Measurements from ENCODE around the gene NUDT14.

The NUDT14 gene

DNA sequence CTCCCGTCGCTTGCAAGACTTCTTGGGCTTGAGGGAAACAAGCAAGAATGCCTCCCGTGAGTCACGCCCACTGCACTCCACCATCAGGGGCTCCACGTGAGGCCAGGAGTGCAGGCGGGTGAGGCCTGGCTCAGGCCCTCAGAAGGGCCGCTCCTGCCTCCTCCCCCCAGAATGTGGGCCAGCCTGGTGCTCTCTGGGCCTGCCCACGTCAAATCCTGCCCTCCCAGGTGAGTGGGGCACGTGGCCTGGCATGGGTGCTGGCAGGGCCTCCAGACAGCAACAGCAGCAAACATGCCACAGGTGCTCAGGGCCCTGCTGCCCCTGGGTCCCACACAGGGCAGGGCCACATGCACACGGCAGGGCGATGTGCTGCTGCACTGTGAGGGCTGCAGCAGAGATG lies 36.7 kb upstream of the NUDT14 start:
- no peak overlapping the region for H3K9ac ChIP-seq (ENCODE audit: insufficient read length, low read depth)
- H3K4me3 ChIP-seq (ENCODE audit: insufficient read length, low read depth), result no peak overlapping the region
- TF ChIP-seq SUZ12 (IDR thresholded peaks at IDR 0.05; ENCODE audit: extremely low read depth, insufficient read depth, insufficient read length), result no peak
- no peak for TF ChIP-seq YY1 (IDR thresholded peaks at IDR 0.05; ENCODE audit: insufficient read depth, insufficient read length)
- TF ChIP-seq ZNF274 (IDR thresholded peaks at IDR 0.05; ENCODE audit: low read depth, low read length), result no peak
- H3K4me1 ChIP-seq (ENCODE audit: insufficient read depth, insufficient read length), result peaks cover 2% of the 10 kb centered on the region
- no peaks in the 10 kb centered on the region for H3K9me3 ChIP-seq (ENCODE audit: insufficient read depth, low read length)
- no peaks in the 10 kb centered on the region for H3K27me3 ChIP-seq (ENCODE audit: insufficient read depth, insufficient read length)
- H3K36me3 ChIP-seq (ENCODE audit: insufficient read depth, insufficient read length, low read length), result peaks cover 49% of the 10 kb centered on the region
- no peak for DNase-seq (ENCODE audit: low read depth, low spot score)

DNA sequence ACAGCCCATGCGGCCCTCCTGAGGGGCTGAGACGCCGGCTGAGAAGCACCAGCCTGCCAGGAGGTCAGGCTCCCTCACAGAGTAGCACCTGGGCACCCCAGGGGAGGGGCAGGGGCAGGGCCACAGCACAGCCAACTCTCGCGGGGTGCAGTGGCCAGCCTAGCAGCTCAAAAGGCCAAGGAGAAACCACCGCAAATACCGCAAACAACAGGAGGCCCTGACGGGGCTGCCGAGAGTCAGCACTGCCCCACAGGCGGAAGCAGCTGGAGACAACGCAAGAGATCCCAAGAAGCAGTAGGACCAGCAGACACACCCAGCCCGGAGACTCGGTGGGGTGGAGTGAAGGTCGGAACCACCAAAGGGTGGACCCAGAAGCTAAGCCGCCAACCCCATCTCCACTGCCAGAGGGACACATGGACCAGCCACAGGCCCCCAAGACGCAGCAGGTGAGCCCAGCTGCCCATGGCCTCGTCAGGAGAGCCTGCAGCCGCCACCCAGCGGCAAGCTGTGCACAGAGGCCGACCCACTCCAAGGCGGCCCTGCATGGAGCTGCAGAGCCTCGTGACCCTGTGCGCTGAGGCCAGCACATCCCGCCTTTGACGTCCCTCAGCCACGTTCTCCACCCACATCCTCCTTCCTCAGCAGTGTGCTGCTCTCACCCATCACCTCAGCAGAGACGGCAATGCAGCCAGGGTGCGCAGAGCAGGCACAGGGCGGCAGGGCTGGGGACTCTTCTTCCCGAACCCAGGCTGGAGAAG lies 35.6 kb upstream of the NUDT14 start:
- no peaks in the 10 kb centered on the region for H3K9me3 ChIP-seq (ENCODE audit: insufficient read depth, low read length)
- TF ChIP-seq YY1 (IDR thresholded peaks at IDR 0.05; ENCODE audit: insufficient read depth, insufficient read length), result no peak
- TF ChIP-seq ZNF274 (IDR thresholded peaks at IDR 0.05; ENCODE audit: low read depth, low read length), result no peak
- TF ChIP-seq SUZ12 (IDR thresholded peaks at IDR 0.05; ENCODE audit: extremely low read depth, insufficient read depth, insufficient read length), result no peak
- peaks cover 2% of the 10 kb centered on the region for H3K4me1 ChIP-seq (ENCODE audit: insufficient read depth, insufficient read length)
- no peak overlapping the region for H3K4me3 ChIP-seq (ENCODE audit: insufficient read length, low read depth)
- DNase-seq (ENCODE audit: low read depth, low spot score), result no peak
- peaks cover 56% of the 10 kb centered on the region for H3K36me3 ChIP-seq (ENCODE audit: insufficient read depth, insufficient read length, low read length)
- no peak overlapping the region for H3K9ac ChIP-seq (ENCODE audit: insufficient read length, low read depth)
- H3K27me3 ChIP-seq (ENCODE audit: insufficient read depth, insufficient read length), result no peaks in the 10 kb centered on the region

GRCh38 chr14:105215602-105216001 lies 34.5 kb upstream of the NUDT14 start:
- no peak for DNase-seq (ENCODE audit: low read depth, low spot score)
- H3K9ac ChIP-seq (ENCODE audit: insufficient read length, low read depth), result no peak overlapping the region
- H3K27me3 ChIP-seq (ENCODE audit: insufficient read depth, insufficient read length), result no peaks in the 10 kb centered on the region
- peaks cover 45% of the 10 kb centered on the region for H3K36me3 ChIP-seq (ENCODE audit: insufficient read depth, insufficient read length, low read length)
- no peaks in the 10 kb centered on the region for H3K9me3 ChIP-seq (ENCODE audit: insufficient read depth, low read length)
- H3K4me3 ChIP-seq (ENCODE audit: insufficient read length, low read depth), result no peak overlapping the region
- peaks cover 2% of the 10 kb centered on the region for H3K4me1 ChIP-seq (ENCODE audit: insufficient read depth, insufficient read length)
- no peak for TF ChIP-seq SUZ12 (IDR thresholded peaks at IDR 0.05; ENCODE audit: extremely low read depth, insufficient read depth, insufficient read length)
- no peak for TF ChIP-seq YY1 (IDR thresholded peaks at IDR 0.05; ENCODE audit: insufficient read depth, insufficient read length)
- TF ChIP-seq ZNF274 (IDR thresholded peaks at IDR 0.05; ENCODE audit: low read depth, low read length), result no peak

- peaks cover 2% of the 10 kb centered on the region for H3K4me1 ChIP-seq (ENCODE audit: insufficient read depth, insufficient read length)
- no peak for TF ChIP-seq ZNF274 (IDR thresholded peaks at IDR 0.05; ENCODE audit: low read depth, low read length)
- TF ChIP-seq YY1 (IDR thresholded peaks at IDR 0.05; ENCODE audit: insufficient read depth, insufficient read length), result no peak
- TF ChIP-seq SUZ12 (IDR thresholded peaks at IDR 0.05; ENCODE audit: extremely low read depth, insufficient read depth, insufficient read length), result no peak
- no peak overlapping the region for H3K9ac ChIP-seq (ENCODE audit: insufficient read length, low read depth)
- no peaks in the 10 kb centered on the region for H3K27me3 ChIP-seq (ENCODE audit: insufficient read depth, insufficient read length)
- no peaks in the 10 kb centered on the region for H3K9me3 ChIP-seq (ENCODE audit: insufficient read depth, low read length)
- DNase-seq (ENCODE audit: low read depth, low spot score), result no peak
- H3K4me3 ChIP-seq (ENCODE audit: insufficient read length, low read depth), result no peak overlapping the region
- peaks cover 49% of the 10 kb centered on the region for H3K36me3 ChIP-seq (ENCODE audit: insufficient read depth, insufficient read length, low read length)
These were observed 33.3 kb upstream of the NUDT14 start for GRCh38 chr14:105214324-105214915.

GRCh38 chr14:105213361-105213760 lies 32.2 kb upstream of the NUDT14 start:
- no peak overlapping the region for H3K9ac ChIP-seq (ENCODE audit: insufficient read length, low read depth)

DNA sequence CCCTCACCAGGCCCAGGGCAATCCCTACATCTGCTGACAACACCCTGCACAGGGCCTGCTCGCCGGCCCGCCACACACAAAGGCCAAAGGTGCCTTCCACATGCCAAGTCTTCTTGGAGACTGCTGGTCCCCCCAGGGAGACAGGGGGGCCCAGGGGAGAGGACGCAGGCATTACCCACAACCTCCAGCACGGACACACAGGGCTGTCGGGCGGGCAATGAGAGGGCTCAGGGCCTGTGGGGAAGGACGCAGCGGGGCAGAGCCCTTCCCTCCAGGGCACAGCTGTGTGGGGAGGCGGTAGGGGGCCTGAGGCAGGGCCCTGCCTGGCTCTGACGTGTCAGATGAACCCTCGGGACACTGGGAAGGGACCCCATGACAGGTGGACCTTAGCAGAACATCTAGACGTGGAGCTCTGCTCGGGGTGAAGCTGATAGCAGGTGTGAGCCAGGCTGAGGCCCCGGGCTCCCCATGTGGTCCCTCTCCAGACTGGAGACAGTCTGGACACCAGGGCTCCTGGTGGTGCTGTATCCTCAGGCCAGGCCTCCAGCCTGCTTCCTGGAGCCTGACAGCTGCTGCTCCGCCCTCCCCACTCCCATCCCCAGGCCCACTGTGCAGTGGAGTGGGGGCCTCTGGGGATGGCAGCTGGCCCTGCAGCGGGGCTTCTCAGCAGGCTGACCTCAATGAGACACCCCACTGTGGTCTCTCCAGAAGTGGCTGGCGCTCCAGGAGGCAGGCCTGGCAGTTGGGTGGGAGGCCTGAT lies 31.6 kb upstream of the NUDT14 start:
- Histone ChIP-seq H3K9me3 (ENCODE audit: insufficient read depth, low read length) (no peaks in the 10 kb centered on the region), H3K4me1 (ENCODE audit: insufficient read depth, insufficient read length) (peaks cover 4% of the 10 kb centered on the region), H3K27me3 (ENCODE audit: insufficient read depth, insufficient read length) (no peaks in the 10 kb centered on the region), H3K9ac (ENCODE audit: insufficient read length, low read depth) (no peak overlapping the region), H3K4me3 (ENCODE audit: insufficient read length, low read depth) (no peak overlapping the region), H3K36me3 (ENCODE audit: insufficient read depth, insufficient read length, low read length) (peaks cover 38% of the 10 kb centered on the region)
- no peak for TF ChIP-seq ZNF274 (IDR thresholded peaks at IDR 0.05; ENCODE audit: low read depth, low read length)
- no peak for TF ChIP-seq YY1 (IDR thresholded peaks at IDR 0.05; ENCODE audit: insufficient read depth, insufficient read length)
- TF ChIP-seq SUZ12 (IDR thresholded peaks at IDR 0.05; ENCODE audit: extremely low read depth, insufficient read depth, insufficient read length), result no peak
- no peak for DNase-seq (ENCODE audit: low read depth, low spot score)

More at GRCh38 chr14:105213361-105213760, 32.2 kb upstream of the NUDT14 start:
- Histone ChIP-seq H3K9me3 (ENCODE audit: insufficient read depth, low read length) (no peaks in the 10 kb centered on the region), H3K27me3 (ENCODE audit: insufficient read depth, insufficient read length) (no peaks in the 10 kb centered on the region), H3K4me1 (ENCODE audit: insufficient read depth, insufficient read length) (peaks cover 2% of the 10 kb centered on the region), H3K36me3 (ENCODE audit: insufficient read depth, insufficient read length, low read length) (peaks cover 43% of the 10 kb centered on the region), H3K4me3 (ENCODE audit: insufficient read length, low read depth) (no peak overlapping the region)
- no peak for TF ChIP-seq ZNF274 (IDR thresholded peaks at IDR 0.05; ENCODE audit: low read depth, low read length)
- no peak for TF ChIP-seq YY1 (IDR thresholded peaks at IDR 0.05; ENCODE audit: insufficient read depth, insufficient read length)
- TF ChIP-seq SUZ12 (IDR thresholded peaks at IDR 0.05; ENCODE audit: extremely low read depth, insufficient read depth, insufficient read length), result no peak
- DNase-seq (ENCODE audit: low read depth, low spot score), result no peak

DNA sequence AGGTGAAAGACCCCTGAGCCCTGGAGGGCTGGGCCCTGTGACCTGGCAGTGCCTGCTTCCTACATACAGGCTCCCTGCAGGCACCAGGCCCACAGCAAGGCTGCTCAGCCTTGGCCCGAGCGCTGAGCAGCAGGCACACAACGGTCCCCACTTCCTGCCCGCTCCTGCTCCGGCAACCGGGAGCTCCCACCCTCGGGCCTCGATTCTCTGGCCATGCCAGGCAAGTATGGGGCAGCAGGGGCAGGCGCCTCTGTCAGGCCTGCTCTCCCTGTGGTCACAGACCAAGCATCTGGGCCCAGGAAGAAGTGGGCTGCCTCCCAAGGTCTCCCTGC lies 30.6 kb upstream of the NUDT14 start:
- H3K27me3 ChIP-seq (ENCODE audit: insufficient read depth, insufficient read length), result no peaks in the 10 kb centered on the region
- no peak overlapping the region for H3K9ac ChIP-seq (ENCODE audit: insufficient read length, low read depth)
- H3K4me1 ChIP-seq (ENCODE audit: insufficient read depth, insufficient read length), result peaks cover 7% of the 10 kb centered on the region
- H3K9me3 ChIP-seq (ENCODE audit: insufficient read depth, low read length), result no peaks in the 10 kb centered on the region
- TF ChIP-seq ZNF274 (IDR thresholded peaks at IDR 0.05; ENCODE audit: low read depth, low read length) (no peak), SUZ12 (IDR thresholded peaks at IDR 0.05; ENCODE audit: extremely low read depth, insufficient read depth, insufficient read length) (no peak)
- peaks cover 31% of the 10 kb centered on the region for H3K36me3 ChIP-seq (ENCODE audit: insufficient read depth, insufficient read length, low read length)
- DNase-seq (ENCODE audit: low read depth, low spot score), result no peak
- no peak overlapping the region for H3K4me3 ChIP-seq (ENCODE audit: insufficient read length, low read depth)
